ENCODE results near the gene BIN1.
A peak's percentile ranks its signal among the peaks of the same experiment; 100 is the strongest.

The BIN1 gene

GRCh38 chr2:127103243-127104165 is 3.5 kb downstream of the BIN1 start:
- Histone ChIP-seq H3K4me3 (no peak overlapping the region), H3K27ac (no peak overlapping the region)
- TF ChIP-seq CTCF (IDR thresholded peaks at IDR 0.05), result no peak
- DNase-seq (ENCODE audit: low spot score), result peak; percentile 69

GRCh38 chr2:127102521-127103242 is 4.3 kb downstream of the BIN1 start:
- H3K27ac ChIP-seq, result no peak overlapping the region
- no peak for TF ChIP-seq CTCF (IDR thresholded peaks at IDR 0.05)
- H3K4me3 ChIP-seq, result no peak overlapping the region
- DNase-seq (ENCODE audit: low spot score), result peak; percentile 68

- no peak overlapping the region for H3K27ac ChIP-seq
- no peak overlapping the region for H3K4me3 ChIP-seq
- no peak for DNase-seq (ENCODE audit: low spot score)
- TF ChIP-seq CTCF (IDR thresholded peaks at IDR 0.05), result no peak
These were observed 5.0 kb downstream of the BIN1 start for GRCh38 chr2:127101756-127102477.

- Histone ChIP-seq H3K4me3 (no peak overlapping the region), H3K27ac (no peak overlapping the region)
- TF ChIP-seq CTCF (IDR thresholded peaks at IDR 0.05), result no peak
- no peak for DNase-seq (ENCODE audit: low spot score)
These were observed 5.8 kb downstream of the BIN1 start for GRCh38 chr2:127101048-127101611.

GRCh38 chr2:127100251-127101047 is 6.5 kb downstream of the BIN1 start:
- no peak overlapping the region for H3K4me3 ChIP-seq
- H3K27ac ChIP-seq, result no peak overlapping the region
- TF ChIP-seq CTCF (IDR thresholded peaks at IDR 0.05), result no peak
- no peak for DNase-seq (ENCODE audit: low spot score)

GRCh38 chr2:127098711-127099110 is 8.2 kb downstream of the BIN1 start:
- Histone ChIP-seq H3K4me3 (no peak overlapping the region), H3K27ac (no peak overlapping the region)
- no peak for DNase-seq (ENCODE audit: low spot score)
- no peak for TF ChIP-seq CTCF (IDR thresholded peaks at IDR 0.05)
